Common myeloid progenitor, CD34-positive (primary cell): ENCODE results near the gene GLA. TPM values are rescaled to one million over a fixed set of nuclear protein-coding genes. Genes with fewer than 3 reads are reported as not detected.

Experiments
- CTCF ChIA-PET: fragments of 350-600 bp; sonication (Branson Sonifier 250); formaldehyde crosslinking; loops from one replicate; lab custom pipeline; 2021; ENCODE audit warnings: antibody characterized with exemption; lab: Charles Lee
- POLR2A ChIA-PET: fragments of 350-600 bp; sonication (Branson Sonifier 250); formaldehyde crosslinking; loops from one replicate; lab custom pipeline; 2021; ENCODE audit warnings: antibody characterized with exemption; lab: Charles Lee
- DNase-seq, 3 donors: peaks; one replicate each; pipeline versions ENCODE4 v3.0.0 to v3.0.0-alpha.2; 2013
- H3K27ac ChIP-seq, 2 experiments: 1 replicate in 1 of 2; 2 replicates in 1 of 2; pipeline ENCODE4 v1.7.0; 2013; ENCODE audit warnings: inconsistent platforms in 2 of 2, low read length in 2 of 2, mild to moderate bottlenecking in 2 of 2, low read depth in 1 of 2, moderate library complexity in 1 of 2; ENCODE audit not compliant: severe bottlenecking in 2 of 2, insufficient read depth in 1 of 2, poor library complexity in 1 of 2
- H3K27me3 ChIP-seq, 5 experiments: replicated peaks in 2 of 5; 1 replicate in 3 of 5; 2 replicates in 2 of 5; pipeline versions ENCODE4 v1.6.1 to v1.7.0; 2013; ENCODE audit warnings: low read length in 4 of 5, mild to moderate bottlenecking in 2 of 5, moderate library complexity in 2 of 5, inconsistent platforms in 1 of 5; ENCODE audit not compliant: insufficient read depth in 5 of 5, control insufficient read depth in 4 of 5
- H3K36me3 ChIP-seq, 4 experiments: 1 replicate in 2 of 4; 2 replicates in 2 of 4; pipeline versions ENCODE4 v1.6.1 to v1.7.0; 2013; ENCODE audit warnings: low read length in 3 of 4, control low read depth in 1 of 4, mild to moderate bottlenecking in 1 of 4; ENCODE audit not compliant: control insufficient read depth in 4 of 4, insufficient read depth in 4 of 4
- H3K4me1 ChIP-seq, 4 experiments: 1 replicate in 3 of 4; 2 replicates in 1 of 4; pipeline versions ENCODE4 v1.6.1 to v1.7.1; 2013; ENCODE audit warnings: low read length in 3 of 4, mild to moderate bottlenecking in 3 of 4, control low read depth in 1 of 4, inconsistent platforms in 1 of 4, moderate library complexity in 1 of 4; ENCODE audit not compliant: control insufficient read depth in 4 of 4, insufficient read depth in 4 of 4; ENCODE audit errors: control extremely low read depth in 1 of 4
- H3K4me3 ChIP-seq, 7 experiments: 1 replicate in 4 of 7; 2 replicates in 3 of 7; pipeline versions ENCODE4 v1.5.1 to v1.7.0; 2013; ENCODE audit warnings: mild to moderate bottlenecking in 7 of 7, low read length in 6 of 7, moderate library complexity in 6 of 7, inconsistent platforms in 2 of 7, low read depth in 2 of 7, control low read depth in 1 of 7; ENCODE audit not compliant: insufficient read depth in 4 of 7, control insufficient read depth in 1 of 7; ENCODE audit errors: extremely low read depth in 1 of 7
- H3K9me3 ChIP-seq, 5 experiments: 1 replicate in 4 of 5; 2 replicates in 1 of 5; pipeline versions ENCODE4 v1.6.1 to v1.7.1; 2013; ENCODE audit warnings: low read length in 4 of 5, mild to moderate bottlenecking in 2 of 5, inconsistent platforms in 1 of 5, low read depth in 1 of 5, moderate library complexity in 1 of 5; ENCODE audit not compliant: control insufficient read depth in 4 of 5, insufficient read depth in 2 of 5; ENCODE audit errors: control extremely low read depth in 1 of 5
- WGBS: methylation state at CpG from one replicate; pipeline ENCODE4 v1.1.5; 2013; ENCODE audit not compliant: insufficient coverage; 5-methylcytosine and 5-hydroxymethylcytosine counted together
- polyA plus RNA-seq: library from polyadenylated mRNA; unstranded; fragments of 120-200 nt; gene quantifications from one replicate; pipeline ENCODE4 v1.2.1, GENCODE V29; 2013

The GLA gene
- polyA plus RNA-seq, result 80.7 TPM

DNA sequence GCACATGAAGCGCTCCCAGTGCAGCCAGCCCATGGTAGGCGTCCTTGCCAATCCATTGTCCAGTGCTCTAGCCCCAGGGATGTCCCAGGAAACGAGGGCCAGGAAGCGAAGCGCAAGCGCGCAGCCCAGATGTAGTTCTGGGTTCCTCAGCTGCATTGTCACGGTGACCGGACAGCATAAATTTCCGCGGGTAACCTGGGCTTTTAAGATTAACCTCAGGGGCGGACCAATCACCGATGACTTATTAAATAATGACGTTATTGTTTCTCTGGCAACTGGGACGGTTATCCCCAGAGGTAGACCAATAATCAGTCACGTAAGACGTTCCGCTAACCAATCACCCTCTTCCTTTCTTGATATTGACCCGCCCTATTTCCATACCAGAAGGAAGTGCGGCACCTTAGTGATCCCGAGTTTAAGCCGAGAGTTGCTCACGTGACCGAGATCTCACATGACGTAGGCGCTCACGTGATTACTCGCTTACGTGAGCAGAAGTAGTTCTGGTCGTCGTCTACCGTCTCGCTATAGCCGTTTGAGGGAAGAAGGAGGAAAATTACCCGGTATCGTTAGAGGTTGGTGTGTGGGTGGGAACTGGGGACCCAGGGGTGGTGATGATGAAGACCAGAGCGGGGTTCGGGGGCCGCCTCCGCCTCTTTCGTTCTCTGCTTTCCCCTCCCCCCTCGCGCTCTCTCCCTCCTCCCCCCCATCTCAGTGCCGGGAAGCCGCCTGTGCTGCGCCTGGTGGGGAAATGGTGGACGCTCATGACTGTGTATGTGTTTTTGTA lies at the start of gene GLA, which contains the start of gene HNRNPH2:
Gene GLA (minus strand): TSS at position 178 of the 784 bp plus-strand sequence. CDS start 22 bp downstream, at position 156.
Gene HNRNPH2 (plus strand): TSS at position 475 of the 784 bp plus-strand sequence. CDS start 3,767 bp downstream, outside the sequence.
- Histone ChIP-seq H3K36me3 (peaks cover 0 to 18% (median 6%) of the 10 kb centered on the region in 4 experiments), H3K9me3 (peaks cover 0 to 3% (median 0%) of the 10 kb centered on the region in 5 experiments), H3K4me3 (peak within 1 kb of the TSS; percentile 68 to 96 (median 79)), H3K27ac (peak within 1 kb of the TSS; percentile 96 to 98), H3K27me3 (no peaks in the 10 kb centered on the region), H3K4me1 (peaks cover 0 to 28% (median 12%) of the 10 kb centered on the region in 4 experiments)
- peak; percentile 97 to 99 (median 99) for DNase-seq
- 16% methylated on average over 31 of the region's 47 CpGs for WGBS
- CTCF ChIA-PET, result no interaction called here
- POLR2A ChIA-PET, result interaction anchor here (0.9 to 1.0 kb wide), 2 partner anchors 10 to 17 kb away, joined by 5 to 7 read pairs; partner anchors contain the start of gene RPL36A

DNA sequence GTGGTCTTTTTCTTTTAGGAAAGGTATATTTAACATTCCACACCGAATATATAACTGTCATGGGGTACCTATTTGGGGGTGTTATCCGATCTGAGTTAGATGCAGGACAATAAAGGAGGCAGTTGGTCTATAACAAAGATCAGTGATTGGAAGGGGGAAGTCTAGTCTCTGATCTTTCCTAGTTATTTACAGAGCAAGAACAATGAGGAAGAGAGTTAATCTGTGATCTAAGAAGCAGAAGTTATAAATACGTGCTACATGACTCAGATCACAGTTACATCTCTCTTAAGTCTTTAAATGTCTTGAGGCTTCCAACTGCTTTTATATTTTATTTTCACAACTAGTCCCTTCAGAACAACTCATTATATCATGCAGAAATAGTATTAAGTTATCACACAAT lies 44.3 kb upstream of the GLA start:
- WGBS, result no CpG with 5 or more reads among the region's 3 CpGs
- peaks cover 0 to 4% (median 0%) of the 10 kb centered on the region in 5 experiments for H3K9me3 ChIP-seq
- peaks cover 0 to 11% (median 0%) of the 10 kb centered on the region in 4 experiments for H3K36me3 ChIP-seq
- ChIA-PET CTCF (no interaction called here), POLR2A (no interaction called here)
- H3K27me3 ChIP-seq, result no peaks in the 10 kb centered on the region
- no peak overlapping the region for H3K4me3 ChIP-seq
- no peaks in the 10 kb centered on the region for H3K4me1 ChIP-seq
- H3K27ac ChIP-seq, result no peak overlapping the region
- DNase-seq, result peak in 2 of 3 donors; percentile 44 to 59

DNA sequence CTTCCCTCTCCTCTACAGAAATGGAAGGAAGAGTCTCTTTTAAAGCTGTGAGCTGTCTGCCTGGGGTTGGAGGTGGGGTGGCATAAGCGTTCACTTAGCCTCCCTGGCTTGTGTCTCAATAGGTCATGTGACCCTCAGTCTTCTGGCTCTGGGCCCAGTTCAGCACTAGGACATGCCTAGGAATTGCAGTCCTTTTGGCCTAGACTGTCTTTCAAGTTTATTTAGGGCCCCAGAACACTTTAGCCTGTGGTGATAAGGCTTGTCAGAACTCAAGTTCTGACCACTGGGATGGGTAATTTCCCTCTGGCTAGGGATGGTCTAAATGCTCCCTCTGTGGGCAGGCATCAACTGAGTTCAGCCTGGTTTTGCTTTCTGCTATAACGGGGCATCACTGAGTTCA lies 43.2 kb upstream of the GLA start:
- no peak overlapping the region for H3K4me3 ChIP-seq
- peaks cover 0 to 11% (median 0%) of the 10 kb centered on the region in 4 experiments for H3K36me3 ChIP-seq
- DNase-seq, result peak in 1 of 3 donors; percentile 10
- H3K4me1 ChIP-seq, result no peaks in the 10 kb centered on the region
- H3K27ac ChIP-seq, result no peak overlapping the region
- WGBS, result 39% methylated on average over 2 of the region's 2 CpGs
- CTCF ChIA-PET, result no interaction called here
- POLR2A ChIA-PET, result no interaction called here
- H3K9me3 ChIP-seq, result peaks cover 0 to 4% (median 0%) of the 10 kb centered on the region in 5 experiments
- H3K27me3 ChIP-seq, result no peaks in the 10 kb centered on the region

DNA sequence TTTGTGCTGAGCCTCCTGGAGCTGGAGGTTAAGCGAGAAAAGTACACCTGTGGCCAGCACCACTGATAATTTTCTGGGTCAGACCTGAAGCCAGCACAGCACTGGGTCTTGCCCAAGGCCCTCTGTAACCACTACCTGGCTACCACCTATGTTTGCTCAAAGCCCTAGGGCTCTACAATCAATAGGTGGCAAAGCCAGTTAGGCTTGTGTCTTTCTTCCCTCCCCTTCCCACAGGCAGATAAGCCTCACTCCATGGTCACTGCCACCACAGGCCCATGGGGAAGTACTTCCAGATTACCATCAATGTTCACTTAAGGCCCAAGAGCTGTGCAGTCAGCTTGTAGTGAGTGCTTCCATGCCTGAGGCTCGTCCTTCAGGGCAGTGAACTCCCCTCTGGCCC lies 42.4 kb upstream of the GLA start:
- H3K4me3 ChIP-seq, result no peak overlapping the region
- no peaks in the 10 kb centered on the region for H3K4me1 ChIP-seq
- 70% methylated on average over 2 of the region's 2 CpGs for WGBS
- DNase-seq, result peak in 1 of 3 donors; percentile 20
- ChIA-PET CTCF (interaction anchor here (1.5 kb wide), 1 partner anchor 11 kb away, joined by 4 read pairs; no protein-coding TSS in a partner anchor), POLR2A (interaction anchor here (0.6 kb wide), 1 partner anchor 107 kb away, joined by 3 read pairs; no protein-coding TSS in a partner anchor)
- H3K9me3 ChIP-seq, result peaks cover 0 to 4% (median 0%) of the 10 kb centered on the region in 5 experiments
- H3K27me3 ChIP-seq, result no peaks in the 10 kb centered on the region
- H3K27ac ChIP-seq, result no peak overlapping the region
- peaks cover 0 to 15% (median under 1%) of the 10 kb centered on the region in 4 experiments for H3K36me3 ChIP-seq

DNA sequence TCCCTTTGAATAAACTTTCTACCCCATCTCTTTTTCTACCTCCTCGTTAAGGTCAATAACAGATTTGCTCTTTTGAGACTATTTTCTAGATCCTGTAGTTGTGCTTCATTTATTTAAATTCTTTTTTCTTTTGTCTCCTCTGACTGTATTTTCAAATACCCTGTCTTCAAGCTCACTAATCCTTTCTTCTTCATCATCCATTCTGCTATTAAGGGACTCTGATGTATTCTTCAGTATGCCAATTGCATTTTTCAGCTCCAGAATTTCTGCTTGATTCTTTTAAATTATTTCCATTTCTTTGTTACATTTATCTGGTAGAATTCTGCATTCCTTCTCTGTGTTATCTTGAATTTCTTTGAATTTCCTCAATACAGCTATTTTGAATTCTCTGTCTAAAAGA lies 41.6 kb upstream of the GLA start:
- no peak overlapping the region for H3K27ac ChIP-seq
- WGBS, result no CpG with 5 or more reads among the region's 1 CpG
- POLR2A ChIA-PET, result no interaction called here

DNA sequence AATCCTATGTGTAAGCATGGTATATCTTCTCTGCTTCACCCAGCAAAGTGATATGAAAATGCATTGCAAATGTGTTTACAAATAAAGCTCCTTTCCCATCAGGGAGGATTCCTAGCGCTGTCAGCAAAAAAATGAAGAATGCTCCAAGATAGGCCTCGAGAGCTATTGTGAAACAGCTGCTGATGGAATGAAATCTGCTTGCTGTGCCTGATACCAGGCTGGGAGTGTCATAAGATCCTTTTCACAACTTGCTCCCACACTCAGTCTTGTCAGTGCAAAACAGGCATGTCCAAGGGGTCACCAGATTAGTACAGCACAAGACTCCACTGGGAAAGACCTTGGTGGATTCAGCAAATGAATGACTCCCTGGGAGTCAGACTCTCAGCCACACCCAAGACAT lies 34.4 kb upstream of the GLA start:
- no peak overlapping the region for H3K4me3 ChIP-seq
- no peaks in the 10 kb centered on the region for H3K4me1 ChIP-seq
- CTCF ChIA-PET, result no interaction called here
- no peaks in the 10 kb centered on the region for H3K27me3 ChIP-seq
- DNase-seq, result no peak
- no peak overlapping the region for H3K27ac ChIP-seq
- H3K9me3 ChIP-seq, result peaks cover 0 to 12% (median 5%) of the 10 kb centered on the region in 5 experiments
- POLR2A ChIA-PET, result no interaction called here
- WGBS, result 85% methylated on average over 2 of the region's 2 CpGs
- H3K36me3 ChIP-seq, result peaks cover 0 to 30% (median 9%) of the 10 kb centered on the region in 4 experiments

More for the DNA sequence above, 41.6 kb upstream of the GLA start:
- H3K4me3 ChIP-seq, result no peak overlapping the region
- no peaks in the 10 kb centered on the region for H3K27me3 ChIP-seq
- peaks cover 0 to 4% (median 0%) of the 10 kb centered on the region in 5 experiments for H3K9me3 ChIP-seq
- no peak for DNase-seq
- CTCF ChIA-PET, result interaction anchor here (1.5 kb wide), 1 partner anchor 12 kb away, joined by 4 read pairs; no protein-coding TSS in a partner anchor
- no peaks in the 10 kb centered on the region for H3K4me1 ChIP-seq
- H3K36me3 ChIP-seq, result peaks cover 0 to 15% (median 1%) of the 10 kb centered on the region in 4 experiments
